ENCODE data around the gene HUNK.
"Not testable (repeated sequence)": the region's sequence is repeated elsewhere in the genome, so short reads cannot be mapped to it uniquely, and the experiment has no call there.

HUNK gene

DNA sequence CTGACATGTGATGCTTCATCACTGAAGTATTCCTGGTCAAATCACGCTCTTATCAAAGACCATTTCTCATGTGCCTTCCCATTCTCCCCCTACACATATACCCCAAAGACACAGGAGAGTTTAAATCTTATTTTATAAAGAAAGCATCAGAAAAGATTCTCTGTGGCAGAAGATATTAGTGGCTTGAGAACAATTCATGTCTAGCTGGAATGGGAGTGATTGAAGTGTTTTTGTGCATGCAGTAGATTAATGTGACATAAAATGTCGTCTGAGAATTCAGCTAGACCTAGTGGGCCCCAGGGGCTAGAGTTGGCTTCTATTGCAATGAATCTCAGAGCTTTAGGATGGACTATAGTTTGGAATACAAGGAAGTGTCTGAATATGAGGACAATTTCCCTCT lies 163.9 kb downstream of the HUNK start:
- Histone ChIP-seq H3K27me3 (ENCODE audit: insufficient read depth, low read depth) (no peaks in the 10 kb centered on the region), H4K20me1 (ENCODE audit: insufficient read depth) (no peaks in the 10 kb centered on the region), H3K9ac (no peak overlapping the region), H2AFZ (ENCODE audit: low read depth) (no peak overlapping the region), H3K4me3 (IDR thresholded peaks at IDR 0.05; ENCODE audit: insufficient read depth, low read depth, low read length) (no peak overlapping the region), H3K27ac (no peak overlapping the region), H3K4me2 (no peak overlapping the region), H3K36me3 (ENCODE audit: insufficient read depth) (no peaks in the 10 kb centered on the region), H3K4me1 (ENCODE audit: low read depth, poor library complexity, severe bottlenecking) (no peaks in the 10 kb centered on the region), H3K79me2 (ENCODE audit: insufficient read depth, low read depth) (no peaks in the 10 kb centered on the region)
- TF ChIP-seq, protein P1, sequence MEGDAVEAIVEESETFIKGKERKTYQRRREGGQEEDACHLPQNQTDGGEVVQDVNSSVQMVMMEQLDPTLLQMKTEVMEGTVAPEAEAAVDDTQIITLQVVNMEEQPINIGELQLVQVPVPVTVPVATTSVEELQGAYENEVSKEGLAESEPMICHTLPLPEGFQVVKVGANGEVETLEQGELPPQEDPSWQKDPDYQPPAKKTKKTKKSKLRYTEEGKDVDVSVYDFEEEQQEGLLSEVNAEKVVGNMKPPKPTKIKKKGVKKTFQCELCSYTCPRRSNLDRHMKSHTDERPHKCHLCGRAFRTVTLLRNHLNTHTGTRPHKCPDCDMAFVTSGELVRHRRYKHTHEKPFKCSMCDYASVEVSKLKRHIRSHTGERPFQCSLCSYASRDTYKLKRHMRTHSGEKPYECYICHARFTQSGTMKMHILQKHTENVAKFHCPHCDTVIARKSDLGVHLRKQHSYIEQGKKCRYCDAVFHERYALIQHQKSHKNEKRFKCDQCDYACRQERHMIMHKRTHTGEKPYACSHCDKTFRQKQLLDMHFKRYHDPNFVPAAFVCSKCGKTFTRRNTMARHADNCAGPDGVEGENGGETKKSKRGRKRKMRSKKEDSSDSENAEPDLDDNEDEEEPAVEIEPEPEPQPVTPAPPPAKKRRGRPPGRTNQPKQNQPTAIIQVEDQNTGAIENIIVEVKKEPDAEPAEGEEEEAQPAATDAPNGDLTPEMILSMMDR (conservative IDR thresholded peaks at IDR 0.05; ENCODE audit: low read depth, low read length) = no peak

DNA sequence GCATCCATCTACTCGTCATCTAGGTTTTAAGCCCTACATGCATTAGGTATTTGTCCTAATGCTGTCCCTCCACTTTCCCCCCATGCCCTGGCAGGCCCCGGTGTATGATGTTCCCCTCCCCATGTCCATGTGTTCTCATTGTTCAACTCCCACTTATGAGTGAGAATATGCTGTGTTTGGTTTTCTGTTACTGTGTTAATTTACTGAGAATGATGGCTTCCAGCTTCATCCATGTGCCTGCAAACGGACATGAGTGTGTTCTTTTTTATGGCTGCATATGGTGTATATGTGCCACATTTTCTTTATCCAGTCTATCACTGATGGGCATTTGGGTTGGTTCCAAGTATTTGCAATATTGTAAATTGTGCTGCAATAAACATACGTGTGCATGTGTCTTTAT lies 165.9 kb downstream of the HUNK start:
- not testable (repeated sequence) for H3K36me3 ChIP-seq (ENCODE audit: insufficient read depth); H3K9ac ChIP-seq; H4K20me1 ChIP-seq (ENCODE audit: insufficient read depth); H3K27me3 ChIP-seq (ENCODE audit: insufficient read depth, low read depth); H2AFZ ChIP-seq (ENCODE audit: low read depth); H3K4me1 ChIP-seq (ENCODE audit: low read depth, poor library complexity, severe bottlenecking); H3K79me2 ChIP-seq (ENCODE audit: insufficient read depth, low read depth); H3K4me3 ChIP-seq (IDR thresholded peaks at IDR 0.05; ENCODE audit: insufficient read depth, low read depth, low read length); H3K4me2 ChIP-seq; H3K27ac ChIP-seq

DNA sequence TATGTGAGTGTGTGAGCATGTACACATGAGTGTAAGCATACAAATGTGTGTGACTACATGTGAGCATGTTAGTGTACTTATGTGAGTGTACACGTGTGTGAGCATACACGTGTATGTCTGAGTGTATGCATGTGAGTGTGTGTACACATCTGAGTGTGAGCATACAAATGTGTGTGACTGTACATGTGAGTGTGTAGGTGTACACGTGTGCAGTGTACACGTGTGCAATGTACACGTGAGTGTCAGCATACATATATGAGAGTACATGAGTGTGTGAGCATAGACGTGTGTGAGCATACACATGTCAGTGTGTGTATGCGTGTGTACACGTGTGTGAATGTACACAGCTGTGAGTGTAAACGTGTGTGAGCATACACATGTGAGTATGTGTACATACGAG lies 170.6 kb downstream of the HUNK start:
- TF ChIP-seq, protein P1 (conservative IDR thresholded peaks at IDR 0.05; ENCODE audit: low read depth, low read length) = no peak
- no peak overlapping the region for H3K4me2 ChIP-seq
- no peaks in the 10 kb centered on the region for H3K4me1 ChIP-seq (ENCODE audit: low read depth, poor library complexity, severe bottlenecking)
- H4K20me1 ChIP-seq (ENCODE audit: insufficient read depth) = no peaks in the 10 kb centered on the region
- no peaks in the 10 kb centered on the region for H3K79me2 ChIP-seq (ENCODE audit: insufficient read depth, low read depth)
- no peaks in the 10 kb centered on the region for H3K36me3 ChIP-seq (ENCODE audit: insufficient read depth)
- H3K27ac ChIP-seq = no peak overlapping the region
- no peak overlapping the region for H3K9ac ChIP-seq
- H3K4me3 ChIP-seq (IDR thresholded peaks at IDR 0.05; ENCODE audit: insufficient read depth, low read depth, low read length) = no peak overlapping the region
- no peaks in the 10 kb centered on the region for H3K27me3 ChIP-seq (ENCODE audit: insufficient read depth, low read depth)
- H2AFZ ChIP-seq (ENCODE audit: low read depth) = no peak overlapping the region

DNA sequence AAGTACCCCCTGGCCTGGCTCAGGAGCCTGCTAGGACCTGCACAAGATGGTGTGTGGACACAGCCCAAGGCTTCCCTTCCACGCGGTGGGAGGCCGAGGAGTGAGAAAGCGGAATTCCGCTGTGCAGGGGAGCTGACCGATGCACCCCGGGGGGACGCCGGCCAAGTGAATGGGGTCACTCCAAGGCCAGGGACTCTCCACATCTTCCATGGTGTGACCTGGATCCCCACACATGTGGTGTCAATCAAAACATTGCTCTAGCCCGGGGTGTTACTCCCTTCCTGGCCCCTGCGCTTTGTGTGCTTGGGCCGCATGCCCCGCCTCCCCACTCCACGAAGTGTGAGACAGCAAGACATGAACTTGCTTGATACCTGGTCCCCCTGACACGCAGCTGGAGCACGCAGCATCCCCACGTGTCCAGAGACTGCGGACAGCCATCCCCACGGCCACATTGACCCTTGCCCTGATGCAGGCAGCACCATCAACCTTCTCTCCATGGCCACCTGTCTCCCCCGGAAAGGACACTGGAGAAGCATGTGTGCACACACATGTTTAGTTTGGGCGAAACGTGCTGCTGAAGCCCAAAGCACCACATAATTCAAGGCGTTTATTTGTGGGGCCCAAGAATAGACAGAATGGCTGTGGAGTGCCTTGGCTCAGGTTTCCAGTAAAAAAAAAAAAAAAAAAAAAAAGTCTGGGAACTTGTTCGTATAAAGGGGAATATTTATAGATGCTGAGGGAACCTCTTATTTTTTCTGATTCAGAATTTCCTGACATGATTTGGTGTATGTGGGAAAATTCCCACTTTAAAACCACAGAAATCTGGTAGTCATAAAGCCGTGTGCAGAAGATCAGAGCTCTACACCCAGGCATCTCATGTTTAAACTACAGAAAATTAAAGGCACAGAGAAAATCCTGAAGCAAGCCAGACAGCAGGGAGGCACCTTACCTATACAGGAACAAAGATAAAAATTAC lies 171.7 kb downstream of the HUNK start:
- Histone ChIP-seq H3K27me3 (ENCODE audit: insufficient read depth, low read depth) (no peaks in the 10 kb centered on the region), H3K79me2 (ENCODE audit: insufficient read depth, low read depth) (no peaks in the 10 kb centered on the region), H3K4me3 (IDR thresholded peaks at IDR 0.05; ENCODE audit: insufficient read depth, low read depth, low read length) (no peak overlapping the region), H3K4me2 (no peak overlapping the region), H4K20me1 (ENCODE audit: insufficient read depth) (no peaks in the 10 kb centered on the region), H3K4me1 (ENCODE audit: low read depth, poor library complexity, severe bottlenecking) (no peaks in the 10 kb centered on the region), H2AFZ (ENCODE audit: low read depth) (no peak overlapping the region), H3K36me3 (ENCODE audit: insufficient read depth) (no peaks in the 10 kb centered on the region), H3K27ac (no peak overlapping the region), H3K9ac (no peak overlapping the region)
- TF ChIP-seq, protein P1 (conservative IDR thresholded peaks at IDR 0.05; ENCODE audit: low read depth, low read length) = no peak

DNA sequence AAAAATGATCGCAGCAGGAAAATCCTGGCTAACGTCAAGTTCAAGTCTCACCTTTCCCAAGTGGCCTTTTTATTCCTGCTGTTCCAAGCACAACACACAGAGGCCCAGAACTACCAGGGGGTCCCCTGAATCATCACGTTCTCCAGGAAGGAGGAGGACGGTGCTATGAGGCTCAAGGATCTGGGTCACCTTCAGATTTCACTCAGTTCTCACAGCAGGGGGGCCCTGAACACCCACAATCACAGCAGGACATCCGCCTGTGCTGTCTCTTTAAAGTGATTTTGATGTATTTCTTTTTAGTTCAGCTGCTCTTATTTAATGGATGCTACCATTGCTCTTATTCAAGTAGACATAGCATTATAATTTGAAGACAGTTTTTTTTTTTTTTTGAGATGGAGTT lies 173.4 kb downstream of the HUNK start:
- H3K27ac ChIP-seq = no peak overlapping the region
- H3K79me2 ChIP-seq (ENCODE audit: insufficient read depth, low read depth) = no peaks in the 10 kb centered on the region
- H3K36me3 ChIP-seq (ENCODE audit: insufficient read depth) = no peaks in the 10 kb centered on the region
- H4K20me1 ChIP-seq (ENCODE audit: insufficient read depth) = no peaks in the 10 kb centered on the region
- no peak overlapping the region for H3K4me2 ChIP-seq
- no peak overlapping the region for H3K4me3 ChIP-seq (IDR thresholded peaks at IDR 0.05; ENCODE audit: insufficient read depth, low read depth, low read length)
- no peaks in the 10 kb centered on the region for H3K27me3 ChIP-seq (ENCODE audit: insufficient read depth, low read depth)
- H2AFZ ChIP-seq (ENCODE audit: low read depth) = no peak overlapping the region
- TF ChIP-seq, protein P1 (conservative IDR thresholded peaks at IDR 0.05; ENCODE audit: low read depth, low read length) = no peak
- no peaks in the 10 kb centered on the region for H3K4me1 ChIP-seq (ENCODE audit: low read depth, poor library complexity, severe bottlenecking)
- no peak overlapping the region for H3K9ac ChIP-seq
